Activated T-cell treated with anti-CD3 and anti-CD28 coated beads, Interleukin-2, amount 50 U/mL, for 1 hour (primary cell): ENCODE measurements around the gene KMO.

ENCODE experiments used
- DNase-seq: peaks from one replicate; pipeline ENCODE4 v3.0.0-alpha.2; 2020

KMO gene

GRCh38 chr1:241542199-241542907, 10.2 kb downstream of the KMO start:
- DNase-seq, result no peak

GRCh38 chr1:241548008-241548407, 15.8 kb downstream of the KMO start:
- no peak for DNase-seq

DNA sequence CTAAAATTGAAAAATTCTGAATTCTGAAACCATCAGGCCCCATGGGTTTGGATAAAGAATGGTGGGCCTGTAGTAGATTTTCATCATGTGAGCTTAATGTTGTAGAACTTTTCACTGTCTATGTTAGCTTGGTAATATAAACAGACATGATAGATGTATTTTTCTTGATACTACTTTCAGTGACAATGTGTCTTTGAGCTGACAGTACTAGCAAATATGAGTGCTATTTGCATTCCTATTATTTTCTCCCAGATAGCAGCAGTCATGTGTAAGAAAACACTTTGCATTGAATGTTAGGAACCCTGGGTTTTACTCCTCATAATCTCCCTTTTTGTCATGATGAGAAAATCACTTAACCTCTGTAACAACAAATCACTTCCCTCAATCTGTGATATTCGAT, 18.1 kb downstream of the KMO start:
- no peak for DNase-seq

DNA sequence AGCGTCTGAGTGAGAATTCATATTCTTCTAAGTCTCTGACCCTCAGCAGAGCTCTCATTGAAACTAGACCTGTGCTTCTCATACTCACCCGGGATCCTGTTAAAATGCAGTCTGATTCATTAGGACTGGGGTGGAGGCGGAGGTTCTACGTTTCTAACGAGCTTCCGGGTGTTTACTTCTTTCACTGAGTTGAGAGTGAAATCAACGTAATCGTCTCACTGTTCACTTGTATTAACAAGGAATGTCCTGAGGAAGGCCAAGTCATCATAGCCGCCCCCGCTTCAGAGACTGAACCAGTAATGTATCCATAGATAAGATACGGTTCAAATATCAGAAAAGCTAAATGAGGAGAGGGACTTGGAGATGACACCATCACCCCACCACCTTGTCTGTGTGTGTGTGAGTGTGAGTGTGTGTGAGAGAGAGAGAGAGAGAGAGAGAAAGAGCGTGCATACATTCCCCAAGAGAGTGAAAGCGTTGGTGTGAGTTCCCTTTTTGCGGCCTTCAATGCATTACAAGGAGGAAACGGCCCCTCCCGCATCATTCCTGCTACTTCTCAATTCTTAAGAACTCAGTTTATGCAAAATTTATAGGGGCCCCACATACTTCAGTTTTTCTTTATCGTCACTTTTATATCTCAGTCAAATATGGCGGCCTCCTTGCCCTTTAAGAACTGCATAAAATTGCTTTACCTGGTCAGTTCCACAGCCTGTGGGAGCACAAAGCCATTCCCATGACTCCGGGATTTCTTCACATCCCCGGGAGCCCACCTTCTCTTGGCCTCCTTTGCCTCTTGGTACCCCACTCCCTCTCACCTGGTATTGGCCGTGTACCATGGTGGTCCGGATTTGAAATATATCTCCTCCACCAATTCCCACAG, 19.8 kb downstream of the KMO start:
- peak; percentile 16 for DNase-seq

- no peak for DNase-seq
Measured at GRCh38 chr1:241553886-241554592, 21.9 kb downstream of the KMO start.

DNA sequence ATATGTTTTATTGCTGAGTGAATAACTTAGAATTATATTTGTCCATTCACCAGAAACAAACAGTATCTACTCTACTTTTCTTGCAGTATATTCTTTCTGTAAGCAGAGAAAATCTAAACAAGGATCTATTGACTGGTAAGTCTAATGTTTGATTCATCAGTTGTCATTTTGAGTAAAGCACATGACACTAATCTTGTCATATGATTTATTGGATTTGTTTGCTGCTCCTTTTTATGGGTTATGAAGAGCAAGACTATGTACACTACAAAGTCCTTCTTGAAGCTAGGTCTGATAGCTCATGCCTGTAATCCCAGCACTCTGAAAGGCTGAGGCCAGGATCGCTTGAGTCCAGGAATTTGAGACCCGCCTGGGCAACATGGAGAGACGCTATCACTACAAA, 23.3 kb downstream of the KMO start:
- DNase-seq, result no peak

DNA sequence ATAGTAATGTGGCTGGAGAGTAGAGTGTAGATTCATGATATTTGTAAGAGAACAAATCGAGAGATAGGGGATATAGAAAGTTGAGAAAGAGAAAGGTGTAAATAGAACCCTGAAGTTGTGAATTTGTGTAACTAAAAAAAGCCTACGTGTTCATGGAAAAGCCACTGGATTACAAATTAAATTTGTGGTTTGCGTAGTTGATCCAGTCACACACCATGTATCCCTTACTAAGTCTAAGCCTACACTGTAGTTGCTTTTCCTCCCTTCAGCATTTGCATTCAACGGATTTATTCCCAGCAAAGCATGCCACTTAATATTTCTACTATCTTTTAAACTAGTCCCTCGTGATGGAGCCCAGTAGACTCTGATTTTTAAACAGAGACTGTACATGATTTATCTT, 24.9 kb downstream of the KMO start:
- no peak for DNase-seq

GRCh38 chr1:241557551-241558193, 25.5 kb downstream of the KMO start:
- DNase-seq, result no peak

DNA sequence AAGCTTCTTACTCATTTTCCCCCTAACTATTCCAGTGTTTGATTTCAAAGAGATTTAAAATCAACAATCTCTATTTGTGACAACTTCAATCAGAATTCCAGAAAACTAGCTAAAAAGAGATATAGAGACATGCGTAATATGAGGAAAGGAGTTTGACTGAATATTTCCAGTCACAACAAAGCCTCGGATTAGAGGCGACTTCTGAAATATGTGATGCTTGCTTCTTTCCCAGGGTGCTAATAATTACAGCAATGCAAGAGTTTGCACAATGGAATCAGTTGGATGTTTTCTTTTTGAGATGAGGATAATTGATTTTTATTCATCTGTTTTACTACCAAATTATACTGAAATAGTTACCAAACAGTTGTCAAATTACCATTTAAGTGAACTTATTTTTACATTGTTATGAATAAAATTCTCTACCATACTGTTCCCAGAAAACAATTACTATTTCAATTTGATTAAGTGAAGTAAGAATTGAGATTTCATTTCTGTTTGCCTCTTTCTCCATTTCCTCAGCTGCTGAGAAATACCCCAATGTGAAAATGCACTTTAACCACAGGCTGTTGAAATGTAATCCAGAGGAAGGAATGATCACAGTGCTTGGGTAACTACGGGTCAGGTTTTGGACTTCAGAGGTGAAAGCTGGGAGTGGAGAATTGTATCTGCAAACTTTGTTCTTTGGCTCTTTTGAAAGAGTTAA, 28.1 kb downstream of the KMO start:
- DNase-seq, result no peak

DNA sequence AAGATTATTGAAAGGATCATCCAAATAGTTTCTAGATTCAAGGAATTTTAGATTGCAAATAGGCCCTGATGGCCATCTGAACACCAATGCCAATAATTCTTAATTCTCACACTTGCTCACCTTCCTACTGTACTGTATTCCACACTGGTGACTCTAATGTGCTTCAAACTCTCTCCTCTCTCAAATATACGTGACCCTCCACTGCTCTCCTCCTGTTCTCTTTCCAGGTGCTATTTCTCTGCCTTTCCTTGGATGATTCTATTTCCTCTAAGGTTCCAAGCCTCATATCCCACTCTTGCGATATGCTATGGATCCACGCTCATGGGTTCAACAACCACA, 28.6 kb downstream of the KMO start:
- DNase-seq, result no peak

- DNase-seq, result no peak
Measured at GRCh38 chr1:241569848-241570247, 37.7 kb downstream of the KMO start.

- no peak for DNase-seq
Measured at GRCh38 chr1:241574154-241574553, 42.0 kb downstream of the KMO start.

DNA sequence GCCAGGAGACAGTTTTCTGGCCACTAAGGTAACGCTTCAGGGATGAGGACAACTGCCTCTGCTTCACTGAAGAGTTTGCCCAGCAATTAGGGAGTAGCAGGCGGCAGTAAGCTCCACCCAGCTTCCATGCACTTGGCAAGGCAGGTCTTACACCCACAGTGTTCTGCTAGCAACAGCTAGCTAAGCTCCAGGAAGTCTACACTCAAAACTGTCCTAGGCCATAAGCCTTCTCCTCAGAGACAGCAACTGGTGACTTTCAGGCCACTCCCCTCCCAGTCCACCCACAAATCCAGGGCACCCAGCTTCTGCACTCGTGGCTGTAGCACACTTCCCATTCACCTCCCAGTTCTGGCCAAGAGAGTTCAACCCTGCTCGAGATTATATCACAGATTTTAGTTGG, 47.3 kb downstream of the KMO start:
- no peak for DNase-seq

DNA sequence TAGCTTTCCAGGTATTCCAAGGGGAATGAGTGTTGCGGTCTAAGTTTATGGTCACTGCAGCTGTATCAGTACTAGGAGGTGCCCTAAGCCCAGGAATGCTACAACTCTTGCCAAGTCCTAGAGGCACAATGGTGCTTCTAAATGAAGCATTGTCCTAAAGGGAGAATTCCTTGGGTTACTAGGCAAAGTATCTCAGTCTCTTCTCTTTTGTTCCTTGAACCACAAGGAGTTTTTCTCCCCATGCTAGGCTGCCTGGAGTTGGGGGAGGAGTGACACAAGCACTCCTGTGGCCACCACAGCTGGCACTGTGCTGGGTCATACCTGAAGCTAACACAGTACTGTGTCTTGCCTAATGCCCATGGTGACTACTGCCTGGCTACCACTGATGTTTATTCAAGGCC, 50.7 kb downstream of the KMO start:
- no peak for DNase-seq

GRCh38 chr1:241586905-241587512, 54.8 kb downstream of the KMO start:
- no peak for DNase-seq

GRCh38 chr1:241589521-241589920, 57.3 kb downstream of the KMO start:
- DNase-seq, result no peak

DNA sequence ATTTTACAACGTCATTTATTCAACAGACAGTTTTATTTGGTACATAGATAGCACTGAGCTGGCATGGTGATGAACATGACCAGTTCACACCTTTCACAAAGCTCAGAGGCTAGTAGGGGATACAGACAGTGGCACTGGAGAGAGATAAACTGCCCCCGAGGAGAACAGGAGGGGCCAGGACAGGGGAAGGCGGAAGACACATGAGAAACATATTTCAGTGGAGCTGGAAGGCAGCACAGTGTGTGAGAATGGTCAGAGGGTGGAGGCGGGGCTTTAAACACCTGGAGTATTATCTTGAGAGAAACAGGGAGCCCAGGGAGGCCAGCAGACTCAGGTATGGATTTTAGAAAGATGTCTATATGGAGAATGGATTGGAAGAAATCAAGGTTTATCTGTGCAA, 58.5 kb downstream of the KMO start:
- DNase-seq, result no peak

DNA sequence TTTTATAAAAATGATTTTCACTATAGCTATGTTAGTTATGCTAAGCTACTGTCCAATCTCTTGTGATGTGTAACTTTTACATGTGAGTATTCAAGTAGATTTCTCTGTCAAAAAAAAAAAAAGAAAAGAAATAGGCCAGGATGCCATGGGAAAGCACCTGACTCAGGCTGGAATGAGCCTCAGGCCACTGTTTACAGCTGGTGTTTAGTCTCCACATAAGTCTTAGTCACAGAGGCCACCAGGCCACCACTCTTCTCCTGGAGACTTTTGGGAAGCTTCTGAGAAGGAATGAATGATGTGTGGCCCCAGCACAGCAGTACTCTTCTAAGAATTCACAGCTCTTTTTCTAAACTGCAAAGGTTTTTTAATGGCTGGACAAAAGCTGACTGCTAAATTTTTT, 59.1 kb downstream of the KMO start:
- DNase-seq, result no peak

- no peak for DNase-seq
Measured at GRCh38 chr1:241591736-241592135, 59.6 kb downstream of the KMO start.

DNA sequence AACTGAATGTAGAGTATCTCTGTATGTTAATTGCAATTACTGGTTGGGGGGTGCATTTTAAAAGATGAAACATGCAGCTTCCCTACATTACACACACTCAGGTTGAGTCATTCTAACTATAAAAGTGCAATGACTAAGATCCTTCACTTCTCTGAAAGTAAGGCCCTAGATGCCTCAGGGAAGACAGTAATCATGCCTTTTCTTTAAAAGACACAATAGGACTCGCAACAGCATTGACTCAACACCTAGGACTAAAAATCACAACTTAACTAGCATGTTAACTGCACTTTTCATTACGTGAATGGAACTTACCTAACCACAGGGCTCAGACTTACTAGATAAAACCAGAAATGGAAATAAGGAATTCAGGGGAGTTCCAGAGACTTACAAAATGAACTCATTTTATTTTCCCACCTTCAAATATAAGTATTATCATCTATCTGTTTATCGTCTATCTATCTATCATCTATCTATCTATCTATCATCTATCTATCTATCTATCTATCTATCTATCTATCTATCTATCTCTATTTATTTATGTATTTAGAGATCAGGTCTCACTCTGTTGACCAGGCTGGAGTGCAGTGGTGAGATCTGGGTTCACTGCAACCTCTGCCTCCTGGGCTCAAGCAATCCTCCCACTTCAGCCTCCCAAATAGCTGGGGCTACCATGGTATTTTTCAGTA, 60.2 kb downstream of the KMO start:
- no peak for DNase-seq

DNA sequence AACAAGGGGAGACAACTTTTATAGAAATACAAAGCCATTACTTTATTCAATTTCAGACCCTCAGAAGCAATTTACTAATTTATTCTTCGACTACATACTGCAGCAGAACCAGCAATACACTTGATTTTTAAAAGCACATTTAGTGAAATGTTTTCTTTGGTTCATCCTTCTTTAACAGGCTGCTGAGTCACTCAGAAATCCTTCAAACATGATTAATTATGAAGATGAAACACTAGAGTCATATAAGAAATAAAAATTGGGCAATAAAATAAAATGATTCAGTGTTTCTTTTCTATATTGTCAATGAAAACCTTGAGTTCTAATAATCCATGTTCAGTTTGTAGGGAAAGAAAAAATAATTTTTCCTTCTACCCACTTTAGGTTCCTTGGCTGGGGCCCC, 61.0 kb downstream of the KMO start:
- no peak for DNase-seq

DNA sequence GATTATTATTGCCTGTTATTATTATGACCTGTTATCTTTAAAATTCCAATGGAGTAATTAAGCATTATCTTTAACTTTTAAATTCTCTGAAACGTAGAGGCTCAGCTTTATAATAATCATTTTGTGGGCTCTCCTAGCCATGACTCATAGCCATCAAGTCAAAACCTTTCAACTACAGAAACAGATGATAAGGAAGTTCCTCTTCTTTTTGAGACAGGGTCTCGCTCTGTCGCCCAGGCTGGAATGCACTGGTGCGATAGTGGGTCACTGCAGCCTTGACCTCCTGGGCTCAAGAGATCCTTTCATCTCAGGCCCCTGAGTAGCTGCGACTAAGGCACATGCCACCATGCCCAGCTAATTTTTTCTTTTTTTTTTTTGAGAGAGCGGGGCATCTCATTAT, 64.5 kb downstream of the KMO start:
- no peak for DNase-seq
